ENCODE results near the gene PKIB.

The PKIB gene

DNA sequence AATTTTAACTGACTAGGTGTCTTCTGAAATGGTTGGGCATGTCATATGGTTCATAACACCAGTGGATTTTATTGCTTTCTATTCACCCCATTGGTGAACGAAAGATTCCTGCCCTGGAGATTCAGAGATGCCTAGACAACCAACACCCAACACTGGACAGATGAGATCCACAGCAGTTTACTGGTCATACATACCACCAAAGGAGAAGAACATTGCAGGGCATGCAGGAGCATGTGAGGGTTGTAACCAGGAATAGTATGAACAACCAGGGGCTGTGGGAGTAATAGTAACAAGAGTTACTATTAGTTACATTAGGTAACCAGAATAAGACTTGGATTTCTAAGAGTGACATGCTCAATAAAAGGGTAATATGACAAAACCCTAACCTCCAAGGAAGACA, 91.5 kb downstream of the PKIB start:
- TF ChIP-seq, protein P1, sequence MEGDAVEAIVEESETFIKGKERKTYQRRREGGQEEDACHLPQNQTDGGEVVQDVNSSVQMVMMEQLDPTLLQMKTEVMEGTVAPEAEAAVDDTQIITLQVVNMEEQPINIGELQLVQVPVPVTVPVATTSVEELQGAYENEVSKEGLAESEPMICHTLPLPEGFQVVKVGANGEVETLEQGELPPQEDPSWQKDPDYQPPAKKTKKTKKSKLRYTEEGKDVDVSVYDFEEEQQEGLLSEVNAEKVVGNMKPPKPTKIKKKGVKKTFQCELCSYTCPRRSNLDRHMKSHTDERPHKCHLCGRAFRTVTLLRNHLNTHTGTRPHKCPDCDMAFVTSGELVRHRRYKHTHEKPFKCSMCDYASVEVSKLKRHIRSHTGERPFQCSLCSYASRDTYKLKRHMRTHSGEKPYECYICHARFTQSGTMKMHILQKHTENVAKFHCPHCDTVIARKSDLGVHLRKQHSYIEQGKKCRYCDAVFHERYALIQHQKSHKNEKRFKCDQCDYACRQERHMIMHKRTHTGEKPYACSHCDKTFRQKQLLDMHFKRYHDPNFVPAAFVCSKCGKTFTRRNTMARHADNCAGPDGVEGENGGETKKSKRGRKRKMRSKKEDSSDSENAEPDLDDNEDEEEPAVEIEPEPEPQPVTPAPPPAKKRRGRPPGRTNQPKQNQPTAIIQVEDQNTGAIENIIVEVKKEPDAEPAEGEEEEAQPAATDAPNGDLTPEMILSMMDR (IDR thresholded peaks at IDR 0.05; ENCODE audit: low read depth, low read length) = no peak
- DNase-seq (ENCODE audit: extremely low read depth, low read depth) = no peak

DNA sequence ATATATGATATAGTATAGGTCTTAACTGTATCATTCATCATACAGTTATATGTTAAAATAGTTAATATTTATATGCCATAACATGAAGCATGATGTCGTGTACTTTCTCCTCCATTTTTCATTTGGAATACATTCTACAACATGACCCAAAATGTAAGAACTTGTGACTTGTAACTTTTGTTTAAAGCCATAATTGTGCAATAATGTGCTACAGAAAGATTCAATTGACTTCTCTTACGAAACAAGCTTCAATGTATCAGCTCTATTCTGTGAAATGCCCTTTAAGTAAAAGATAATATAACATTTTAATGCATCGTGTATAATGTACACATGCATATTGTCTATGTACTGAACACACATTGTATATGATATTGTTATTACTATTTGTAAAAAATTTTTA, 92.6 kb downstream of the PKIB start:
- DNase-seq (ENCODE audit: extremely low read depth, low read depth) = no peak
- TF ChIP-seq, protein P1 (IDR thresholded peaks at IDR 0.05; ENCODE audit: low read depth, low read length) = no peak

DNA sequence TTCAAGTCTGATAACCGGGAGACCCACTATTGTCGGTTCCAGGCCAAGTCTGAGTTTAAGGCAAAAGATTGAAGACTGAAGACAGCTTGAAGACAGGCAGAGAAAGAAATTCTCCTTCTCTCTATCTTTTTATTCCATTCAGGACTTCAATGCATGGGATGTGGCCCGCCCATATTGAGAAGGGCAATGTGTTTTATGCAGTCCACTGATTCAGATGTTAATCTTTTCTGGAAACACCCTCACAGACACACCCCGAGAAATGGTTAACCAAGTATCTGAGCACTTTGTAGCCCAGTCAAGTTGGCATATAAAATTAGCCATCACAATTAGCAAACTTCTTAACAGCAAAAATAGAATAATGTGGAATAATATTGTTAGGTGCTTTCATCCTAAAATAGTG, 93.9 kb downstream of the PKIB start:
- no peak for DNase-seq (ENCODE audit: extremely low read depth, low read depth)
- TF ChIP-seq, protein P1 (IDR thresholded peaks at IDR 0.05; ENCODE audit: low read depth, low read length) = no peak

DNA sequence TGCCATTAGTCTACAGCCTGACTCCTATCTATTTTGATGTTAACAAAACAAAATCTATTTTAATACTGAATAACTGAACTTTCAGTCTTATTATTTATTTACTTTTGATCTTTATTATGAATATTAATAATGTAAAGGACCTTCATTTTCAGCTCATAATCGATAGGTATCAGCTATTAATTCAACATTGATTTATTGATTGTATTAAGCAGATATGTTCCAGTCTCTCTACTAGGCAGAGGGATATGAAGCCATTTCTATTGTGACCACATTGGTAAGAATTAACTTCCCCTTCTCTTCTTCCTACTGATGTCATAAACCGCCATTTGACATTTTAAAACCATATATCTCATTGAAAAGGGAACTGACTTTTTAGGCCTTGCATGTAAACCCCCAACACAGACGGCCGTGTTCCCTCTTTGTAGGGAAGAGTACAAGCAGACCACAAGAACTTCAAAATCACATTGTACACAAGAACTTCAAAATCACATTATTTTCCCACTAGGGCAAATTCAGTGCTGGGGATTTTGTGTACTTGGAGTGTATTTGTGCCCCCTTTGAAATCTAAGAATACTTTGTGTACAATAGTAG, 99.8 kb downstream of the PKIB start:
- DNase-seq (ENCODE audit: extremely low read depth, low read depth) = no peak
- TF ChIP-seq, protein P1 (IDR thresholded peaks at IDR 0.05; ENCODE audit: low read depth, low read length) = no peak

GRCh38 chr6:122710908-122711635, 100.9 kb downstream of the PKIB start:
- TF ChIP-seq, protein P1 (IDR thresholded peaks at IDR 0.05; ENCODE audit: low read depth, low read length) = no peak
- DNase-seq (ENCODE audit: extremely low read depth, low read depth) = no peak

- TF ChIP-seq, protein P1 (IDR thresholded peaks at IDR 0.05; ENCODE audit: low read depth, low read length) = no peak
- DNase-seq (ENCODE audit: extremely low read depth, low read depth) = no peak
Measured at GRCh38 chr6:122712093-122712447, 101.9 kb downstream of the PKIB start.

DNA sequence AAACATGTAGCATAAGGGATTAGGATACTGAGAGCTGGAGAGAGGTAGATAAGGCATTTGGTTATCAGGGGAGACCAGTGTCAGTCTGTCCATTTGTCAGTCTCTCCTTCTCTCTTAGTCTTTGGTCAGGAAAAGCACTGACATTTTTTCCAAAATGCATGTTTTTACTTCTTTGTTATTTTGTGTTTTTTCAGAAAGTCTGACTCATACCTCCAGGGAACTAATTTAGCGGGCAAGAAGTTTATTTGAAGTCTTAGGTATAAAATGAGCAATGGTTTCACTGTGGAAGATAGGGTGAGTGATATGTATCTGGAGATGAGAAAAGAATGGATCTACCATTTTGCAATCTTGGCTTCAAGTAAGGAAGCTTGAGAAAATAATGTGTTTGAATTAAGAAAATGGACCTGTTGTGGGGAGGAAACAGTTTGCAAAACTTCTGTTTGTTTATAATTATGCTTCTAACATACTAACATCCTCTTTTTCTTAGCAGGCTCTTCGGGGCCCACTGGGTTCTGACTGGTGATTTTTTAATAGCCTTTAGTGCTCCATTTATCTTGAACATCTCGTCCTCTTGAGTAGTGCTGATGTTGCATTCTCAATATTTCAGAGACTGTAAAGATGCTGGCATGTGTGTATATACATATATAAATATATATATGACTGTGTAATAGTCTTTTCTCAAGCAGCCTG, 102.4 kb downstream of the PKIB start:
- no peak for DNase-seq (ENCODE audit: extremely low read depth, low read depth)
- TF ChIP-seq, protein P1 (IDR thresholded peaks at IDR 0.05; ENCODE audit: low read depth, low read length) = no peak

Measured in AG09319 (cell line).